Panc1 (cell line): ENCODE results near the gene MTTP.

Source experiments
- CTCF ChIP-seq: fragments of 450-650 bp; IDR thresholded peaks from 2 replicates; pipeline ENCODE4 v1.5.1; 2017; ENCODE audit warnings: mild to moderate bottlenecking
- POLR2AphosphoS5 ChIP-seq: IDR thresholded peaks from 2 replicates; pipeline ENCODE4 v1.6.1; 2012; ENCODE audit warnings: mild to moderate bottlenecking, low read depth, low read length, moderate library complexity
- SIN3A ChIP-seq: IDR thresholded peaks from 2 replicates; pipeline ENCODE4 v1.6.1; 2012; ENCODE audit warnings: low read depth, mild to moderate bottlenecking, low read length, moderate library complexity, borderline replicate concordance; ENCODE audit not compliant: insufficient read depth
- TCF7L2 ChIP-seq: IDR thresholded peaks from 2 replicates; pipeline ENCODE4 v1.6.1; 2011; ENCODE audit warnings: mild to moderate bottlenecking, low read depth, low read length, inconsistent platforms

GRCh38 chr4:99653916-99654315 lies 79.3 kb downstream of the MTTP start:
- TF ChIP-seq CTCF (no peak), POLR2AphosphoS5 (no peak), SIN3A (no peak), TCF7L2 (no peak)
